SU-DHL-6 (cell line): ENCODE data around the gene TMCO1.

Experiments
- H2AFZ ChIP-seq: fragments of 200-600 bp; sonication (generic); 2 replicates; pipeline ENCODE4 v1.6.1; 2014; ENCODE audit warnings: low read depth, mild to moderate bottlenecking, moderate library complexity, mixed read lengths, antibody characterized with exemption, low read length; ENCODE audit not compliant: severe bottlenecking
- H3F3A ChIP-seq: fragments of 200-600 bp; shearing (Covaris generic); 2 replicates; pipeline ENCODE4 v1.6.0; 2016; ENCODE audit warnings: antibody characterized with exemption, mild to moderate bottlenecking; ENCODE audit not compliant: insufficient read depth
- H3K27ac ChIP-seq: fragments of 200-600 bp; sonication (generic); 2 replicates; pipeline ENCODE4 v1.5.1; 2016; ENCODE audit warnings: low read depth, mild to moderate bottlenecking, low read length, moderate library complexity, mixed read lengths
- H3K27me3 ChIP-seq: fragments of 200-600 bp; sonication (generic), shearing (Covaris generic); 2 replicates; pipeline ENCODE4 v1.6.0; 2014; ENCODE audit warnings: mild to moderate bottlenecking, low read length
- H3K36me3 ChIP-seq: fragments of 200-600 bp; sonication (generic); 2 replicates; pipeline ENCODE4 v1.6.1; 2014; ENCODE audit warnings: mild to moderate bottlenecking, low read length, mixed read lengths
- H3K4me2 ChIP-seq: fragments of 300-600, 200-600 bp; shearing (Covaris generic), sonication (generic); 2 replicates; pipeline ENCODE4 v1.6.0; 2014; ENCODE audit warnings: low read length, low read depth, mild to moderate bottlenecking; ENCODE audit not compliant: poor library complexity, severe bottlenecking
- H3K4me3 ChIP-seq: fragments of 200-600 bp; sonication (generic); 2 replicates; pipeline ENCODE4 v1.5.1; 2014; ENCODE audit warnings: antibody characterized with exemption, low read length, mild to moderate bottlenecking, mixed read lengths; ENCODE audit not compliant: insufficient read depth, poor library complexity, severe bottlenecking
- H3K79me2 ChIP-seq: fragments of 200-600 bp; sonication (generic); 2 replicates; pipeline ENCODE4 v1.6.1; 2014; ENCODE audit warnings: mild to moderate bottlenecking, low read length, moderate library complexity; ENCODE audit not compliant: insufficient read depth
- H3K9ac ChIP-seq: fragments of 200-600 bp; sonication (generic); 2 replicates; pipeline ENCODE4 v1.7.0; 2014; ENCODE audit warnings: mild to moderate bottlenecking, low read length
- H3K9me2 ChIP-seq: fragments of 200-600 bp; sonication (generic); replicated peaks from 2 replicates; pipeline ENCODE4 v1.6.1; 2014; ENCODE audit warnings: low read length; ENCODE audit not compliant: insufficient read depth
- H3K9me3 ChIP-seq: fragments of 200-600 bp; sonication (generic); 2 replicates; pipeline ENCODE4 v1.6.1; 2014; ENCODE audit warnings: low read length, mixed read lengths; ENCODE audit not compliant: insufficient read depth
- H4K20me1 ChIP-seq: fragments of 200-600 bp; sonication (generic); 2 replicates; pipeline ENCODE4 v1.6.1; 2014; ENCODE audit warnings: low read depth, mild to moderate bottlenecking, antibody characterized with exemption, low read length, moderate library complexity, mixed read lengths
- EZH2phosphoT487 ChIP-seq: fragments of 200-600 bp; sonication (generic), shearing (Covaris generic); conservative IDR thresholded peaks from 2 replicates; pipeline ENCODE4 v1.6.1; 2018; ENCODE audit warnings: mild to moderate bottlenecking, antibody characterized with exemption, low read length, moderate library complexity, mixed read lengths
- TF ChIP-seq, protein P1 (sequence below): fragments of 200-600 bp; sonication (generic); IDR thresholded peaks from one replicate; pipeline ENCODE4 v1.5.1; 2017; ENCODE audit warnings: antibody characterized with exemption, mild to moderate bottlenecking, low read length, moderate library complexity; ENCODE audit not compliant: insufficient read depth, poor library complexity, severe bottlenecking

The TMCO1 gene

DNA sequence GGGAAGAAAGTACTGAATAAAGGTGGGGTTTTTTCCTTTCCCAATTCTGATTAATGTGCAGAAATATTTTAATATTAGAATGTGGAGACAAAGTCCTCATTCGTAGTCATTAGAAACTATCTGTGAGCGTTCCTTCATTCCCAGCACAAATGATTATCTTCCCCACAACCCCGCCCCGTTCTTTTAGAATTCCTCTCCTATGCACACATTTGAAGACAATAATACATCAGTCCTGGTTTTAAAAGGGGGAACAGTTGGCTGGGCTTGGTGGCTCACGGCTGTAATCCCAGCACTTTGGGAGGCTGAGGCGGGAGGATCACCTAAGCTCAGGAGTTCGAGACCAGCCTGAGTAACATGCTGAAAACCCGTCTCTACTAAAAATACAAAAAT, 71.2 kb downstream of the TMCO1 start:
- Histone ChIP-seq H3K36me3 (peaks cover 4% of the 10 kb centered on the region; the same call in 1 of the 2 replicates), H2AFZ (no peak overlapping the region), H3K9me2 (no peaks in the 10 kb centered on the region), H3F3A (peaks cover 6% of the 10 kb centered on the region; the same call in 1 of the 2 replicates), H3K4me2 (peak overlapping the region; percentile 96), H3K4me3 (peak overlapping the region; percentile 67), H4K20me1 (no peaks in the 10 kb centered on the region), H3K9me3 (no peaks in the 10 kb centered on the region), H3K79me2 (peaks cover 27% of the 10 kb centered on the region), H3K27ac (peak overlapping the region; percentile 84), H3K9ac (peak overlapping the region; percentile 67), H3K27me3 (no peaks in the 10 kb centered on the region)
- TF ChIP-seq, protein P1, sequence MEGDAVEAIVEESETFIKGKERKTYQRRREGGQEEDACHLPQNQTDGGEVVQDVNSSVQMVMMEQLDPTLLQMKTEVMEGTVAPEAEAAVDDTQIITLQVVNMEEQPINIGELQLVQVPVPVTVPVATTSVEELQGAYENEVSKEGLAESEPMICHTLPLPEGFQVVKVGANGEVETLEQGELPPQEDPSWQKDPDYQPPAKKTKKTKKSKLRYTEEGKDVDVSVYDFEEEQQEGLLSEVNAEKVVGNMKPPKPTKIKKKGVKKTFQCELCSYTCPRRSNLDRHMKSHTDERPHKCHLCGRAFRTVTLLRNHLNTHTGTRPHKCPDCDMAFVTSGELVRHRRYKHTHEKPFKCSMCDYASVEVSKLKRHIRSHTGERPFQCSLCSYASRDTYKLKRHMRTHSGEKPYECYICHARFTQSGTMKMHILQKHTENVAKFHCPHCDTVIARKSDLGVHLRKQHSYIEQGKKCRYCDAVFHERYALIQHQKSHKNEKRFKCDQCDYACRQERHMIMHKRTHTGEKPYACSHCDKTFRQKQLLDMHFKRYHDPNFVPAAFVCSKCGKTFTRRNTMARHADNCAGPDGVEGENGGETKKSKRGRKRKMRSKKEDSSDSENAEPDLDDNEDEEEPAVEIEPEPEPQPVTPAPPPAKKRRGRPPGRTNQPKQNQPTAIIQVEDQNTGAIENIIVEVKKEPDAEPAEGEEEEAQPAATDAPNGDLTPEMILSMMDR = no peak
- TF ChIP-seq EZH2phosphoT487 = no peak

DNA sequence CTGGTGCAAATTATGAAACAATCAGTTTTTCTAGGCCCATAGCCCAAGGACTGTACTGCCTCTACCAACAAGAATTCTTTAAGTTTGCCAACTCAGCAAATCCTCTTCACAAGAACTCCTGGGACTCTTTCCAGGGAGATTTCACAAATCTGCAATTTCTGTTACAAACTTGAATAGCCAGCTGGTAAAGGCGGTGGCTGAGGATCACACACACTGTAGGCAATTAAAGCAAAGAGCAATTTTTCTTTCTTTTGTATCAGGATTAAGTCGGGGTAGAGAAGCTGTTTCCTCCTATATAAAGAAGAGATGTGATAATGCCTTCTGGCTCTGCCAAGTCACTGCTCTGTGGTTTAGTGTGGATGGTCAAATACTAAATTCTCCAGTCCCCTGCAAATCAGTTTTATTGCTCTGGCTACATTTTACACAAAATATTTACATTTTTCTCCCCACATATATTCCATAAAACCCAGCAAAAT, 72.0 kb downstream of the TMCO1 start:
- Histone ChIP-seq H3K27ac (no peak overlapping the region), H2AFZ (no peak overlapping the region), H3K4me3 (peak overlapping the region; percentile 67), H3K9me3 (no peaks in the 10 kb centered on the region), H3K9ac (peak overlapping the region; percentile 67), H3K27me3 (no peaks in the 10 kb centered on the region), H3K9me2 (no peaks in the 10 kb centered on the region), H3K36me3 (peaks cover 4% of the 10 kb centered on the region; the same call in 1 of the 2 replicates), H4K20me1 (no peaks in the 10 kb centered on the region), H3K79me2 (peaks cover 27% of the 10 kb centered on the region), H3F3A (peaks cover 6% of the 10 kb centered on the region; the same call in 1 of the 2 replicates), H3K4me2 (peak overlapping the region; percentile 96)
- TF ChIP-seq EZH2phosphoT487 = no peak
- TF ChIP-seq, protein P1 = no peak

GRCh38 chr1:165695031-165695430, 73.6 kb downstream of the TMCO1 start:
- no peaks in the 10 kb centered on the region for H3K27me3 ChIP-seq

More at GRCh38 chr1:165695031-165695430, 73.6 kb downstream of the TMCO1 start:
- Histone ChIP-seq H3F3A (peaks cover 6% of the 10 kb centered on the region; the same call in 1 of the 2 replicates), H3K9ac (no peak overlapping the region), H3K79me2 (peaks cover 27% of the 10 kb centered on the region), H4K20me1 (no peaks in the 10 kb centered on the region), H3K9me2 (no peaks in the 10 kb centered on the region), H3K4me2 (no peak overlapping the region), H3K4me3 (no peak overlapping the region), H2AFZ (no peak overlapping the region), H3K27ac (no peak overlapping the region), H3K9me3 (no peaks in the 10 kb centered on the region), H3K36me3 (peaks cover 4% of the 10 kb centered on the region; the same call in 1 of the 2 replicates)
- TF ChIP-seq, protein P1 = no peak
- no peak for TF ChIP-seq EZH2phosphoT487
